Vagina (tissue), 2 donors: ENCODE measurements around the gene KRTAP5-3.

ENCODE experiments used
- POLR2A ChIP-seq, 2 donors: fragments of 450-650 bp; IDR thresholded peaks; one replicate each; pipeline ENCODE4 v1.6.1; 2017; ENCODE audit warnings: antibody characterized with exemption in 2 of 2, mild to moderate bottlenecking in 2 of 2, moderate library complexity in 2 of 2
- POLR2AphosphoS5 ChIP-seq, 2 donors: sonication (generic); formaldehyde crosslinking; IDR thresholded peaks; one replicate each; pipeline ENCODE4 v1.9.0; 2017; ENCODE audit warnings: antibody characterized with exemption in 2 of 2, mild to moderate bottlenecking in 2 of 2, low read depth in 1 of 2; ENCODE audit not compliant: insufficient read depth in 1 of 2

GRCh38 chr11:1604711-1605110 is 3.6 kb downstream of the KRTAP5-3 start:
- TF ChIP-seq POLR2AphosphoS5 (IDR thresholded peaks at IDR 0.05; ENCODE audit: insufficient read depth in 1 of 2, low read depth in 1 of 2) (no peak), POLR2A (IDR thresholded peaks at IDR 0.05) (no peak)
